HepG2 (cell line): Measurements from ENCODE around the gene TJAP1. TPM values are rescaled to one million over a fixed set of nuclear protein-coding genes. Genes with fewer than 3 reads are reported as not detected.

ENCODE experiments used
- ARNTL ChIP-seq: sonication (generic); formaldehyde crosslinking; IDR thresholded peaks from 2 replicates; pipeline ENCODE4 v1.4.0; 2020; ENCODE audit warnings: mild to moderate bottlenecking, missing genetic modification reagents
- GPN1 ChIP-seq: sonication (generic); formaldehyde crosslinking; IDR thresholded peaks from 2 replicates; pipeline ENCODE4 v1.5.1; 2020; ENCODE audit warnings: missing genetic modification reagents, borderline replicate concordance
- ISX ChIP-seq: sonication (generic); formaldehyde crosslinking; conservative IDR thresholded peaks from 2 replicates; pipeline ENCODE4 v1.5.0; 2020; ENCODE audit warnings: missing genetic modification reagents
- KDM6A ChIP-seq: IDR thresholded peaks from 2 replicates; pipeline ENCODE4 v1.6.1; 2016; ENCODE audit warnings: low read depth
- MEIS2 ChIP-seq: sonication (generic); formaldehyde crosslinking; IDR thresholded peaks from 2 replicates; pipeline ENCODE4 v1.9.0; 2021; ENCODE audit warnings: mild to moderate bottlenecking, missing genetic modification reagents
- MLLT10 ChIP-seq: sonication (generic); formaldehyde crosslinking; IDR thresholded peaks from 2 replicates; pipeline ENCODE4 v1.4.0; 2020; ENCODE audit warnings: missing genetic modification reagents
- NFATC3 ChIP-seq: sonication (generic); formaldehyde crosslinking; IDR thresholded peaks from 2 replicates; pipeline ENCODE4 v1.5.1; 2020; ENCODE audit warnings: mild to moderate bottlenecking, missing genetic modification reagents
- RCOR2 ChIP-seq: IDR thresholded peaks from 2 replicates; pipeline ENCODE4 v1.6.1; 2016; ENCODE audit warnings: missing biosample characterization, missing genetic modification reagents
- RORA ChIP-seq: sonication (generic); formaldehyde crosslinking; IDR thresholded peaks from 2 replicates; pipeline ENCODE4 v1.5.0; 2020; ENCODE audit warnings: mild to moderate bottlenecking, missing genetic modification reagents, moderate library complexity
- SRSF4 ChIP-seq: fragments of 200-400 bp; formaldehyde crosslinking; IDR thresholded peaks from one replicate; pipeline ENCODE4 v1.6.1; 2018; ENCODE audit warnings: mild to moderate bottlenecking, low read depth, low read length, moderate library complexity; ENCODE audit not compliant: poor library complexity, severe bottlenecking
- ZNF138 ChIP-seq: sonication (generic); formaldehyde crosslinking; IDR thresholded peaks from 2 replicates; pipeline ENCODE4 v1.5.0; 2020; ENCODE audit warnings: mild to moderate bottlenecking, low read depth, missing genetic modification reagents
- ZNF3 ChIP-seq: IDR thresholded peaks from 2 replicates; pipeline ENCODE4 v1.7.0; 2017; ENCODE audit warnings: inconsistent platforms
- ZNF382 ChIP-seq: sonication (generic); formaldehyde crosslinking; IDR thresholded peaks from 2 replicates; pipeline ENCODE4 v1.5.0; 2020; ENCODE audit warnings: missing genetic modification reagents, mild to moderate bottlenecking, borderline replicate concordance
- ZNF407 ChIP-seq: sonication (generic); formaldehyde crosslinking; IDR thresholded peaks from one replicate; pipeline ENCODE4 v1.5.1; 2020; ENCODE audit warnings: mild to moderate bottlenecking, missing genetic modification reagents; ENCODE audit errors: not compliant biosample characterization
- ZNF44 ChIP-seq: sonication (generic); formaldehyde crosslinking; IDR thresholded peaks from 2 replicates; pipeline ENCODE4 v1.5.1; 2020; ENCODE audit warnings: mild to moderate bottlenecking, missing genetic modification reagents
- ZNF496 ChIP-seq: sonication (generic); formaldehyde crosslinking; IDR thresholded peaks from 2 replicates; pipeline ENCODE4 v1.8.1; 2023; ENCODE audit warnings: mild to moderate bottlenecking, moderate library complexity, missing genetic modification reagents; ENCODE audit not compliant: insufficient replicate concordance
- ZNF660 ChIP-seq: sonication (generic); formaldehyde crosslinking; IDR thresholded peaks from 2 replicates; pipeline ENCODE4 v1.5.1; 2020; ENCODE audit warnings: mild to moderate bottlenecking, low read depth, missing genetic modification reagents, borderline replicate concordance
- polyA plus RNA-seq, 8 experiments: library from polyadenylated mRNA; depleted of rRNA in 3 of 8; stranded (reverse) in 7 of 8; unstranded in 1 of 8; fragments of >200 nt; fragmentation: Illumina TruSeq in 4 of 8; extraction: Trizol in 4 of 8; gene quantifications; 2 replicates each; pipeline versions ENCODE4 v1.2.1 to v1.2.3, GENCODE V29; 2011 to 2016; ENCODE audit warnings: low read depth in 4 of 8, missing spikeins in 1 of 8, mixed read lengths in 1 of 8; ENCODE audit not compliant: insufficient read depth in 1 of 8
- total RNA-seq, 5 experiments: library from RNA; depleted of rRNA; stranded (reverse); fragments of >200 nt; fragmentation: Illumina TruSeq; extraction: Trizol; gene quantifications; 2 replicates each; pipeline ENCODE4 v1.2.3, GENCODE V29; 2016; ENCODE audit warnings: low read depth in 1 of 5
- TF ChIP-seq, protein P1 (sequence below): sonication (generic); formaldehyde crosslinking; IDR thresholded peaks from 2 replicates; pipeline ENCODE4 v1.8.0; 2022; ENCODE audit warnings: mild to moderate bottlenecking, missing genetic modification reagents; ENCODE audit not compliant: insufficient replicate concordance
- TF ChIP-seq, protein P2 (sequence below): sonication (generic); formaldehyde crosslinking; conservative IDR thresholded peaks from 2 replicates; pipeline ENCODE4 v1.8.0; 2022; ENCODE audit warnings: missing genetic modification reagents

The TJAP1 gene
- total and polyA plus RNA-seq, 2 of the 13 experiments (the other 11 are each of a cell fraction or from before 2014, with no cell fraction given) = 15.7 to 41.6 TPM

DNA sequence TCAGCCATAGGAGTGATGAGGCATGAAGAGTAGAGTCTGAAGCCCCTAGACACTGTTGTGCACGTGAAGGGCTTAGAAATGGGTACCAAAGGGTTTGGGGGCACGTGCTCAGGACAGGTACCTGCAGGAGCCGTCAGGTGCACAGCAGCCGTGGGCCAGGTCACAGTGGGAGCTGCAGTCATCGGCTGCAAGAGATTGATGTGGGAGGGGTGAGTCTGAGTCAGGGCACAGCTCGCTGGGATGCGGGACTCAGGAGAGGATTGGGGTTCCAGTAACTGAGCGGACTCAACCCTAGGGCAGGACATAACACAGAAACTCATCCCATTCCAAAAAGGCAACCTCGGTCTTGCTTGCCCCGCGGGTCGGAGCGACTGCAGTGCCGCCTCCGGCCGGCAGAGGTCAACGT lies 23.1 kb upstream of the TJAP1 start (continued):
- TF ChIP-seq, protein P1, sequence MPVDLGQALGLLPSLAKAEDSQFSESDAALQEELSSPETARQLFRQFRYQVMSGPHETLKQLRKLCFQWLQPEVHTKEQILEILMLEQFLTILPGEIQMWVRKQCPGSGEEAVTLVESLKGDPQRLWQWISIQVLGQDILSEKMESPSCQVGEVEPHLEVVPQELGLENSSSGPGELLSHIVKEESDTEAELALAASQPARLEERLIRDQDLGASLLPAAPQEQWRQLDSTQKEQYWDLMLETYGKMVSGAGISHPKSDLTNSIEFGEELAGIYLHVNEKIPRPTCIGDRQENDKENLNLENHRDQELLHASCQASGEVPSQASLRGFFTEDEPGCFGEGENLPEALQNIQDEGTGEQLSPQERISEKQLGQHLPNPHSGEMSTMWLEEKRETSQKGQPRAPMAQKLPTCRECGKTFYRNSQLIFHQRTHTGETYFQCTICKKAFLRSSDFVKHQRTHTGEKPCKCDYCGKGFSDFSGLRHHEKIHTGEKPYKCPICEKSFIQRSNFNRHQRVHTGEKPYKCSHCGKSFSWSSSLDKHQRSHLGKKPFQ (CRISPR knock-in tag) = no peak
- TF ChIP-seq ZNF44 (CRISPR knock-in tag) (no peak), ZNF382 (CRISPR knock-in tag) (no peak), ZNF496 (CRISPR knock-in tag) (no peak), ZNF3 (CRISPR knock-in tag) (no peak), ARNTL (no peak), RORA (CRISPR knock-in tag) (no peak), GPN1 (no peak), NFATC3 (CRISPR knock-in tag) (no peak), MEIS2 (CRISPR knock-in tag) (no peak), ZNF660 (CRISPR knock-in tag) (no peak), ISX (no peak), RCOR2 (CRISPR knock-in tag) (no peak), SRSF4 (no peak), ZNF138 (CRISPR knock-in tag) (0 out of 2 replicates have a peak, but pooled peaks have one; percentile 42), MLLT10 (CRISPR knock-in tag) (no peak), ZNF407 (CRISPR knock-in tag) (no peak), KDM6A (CRISPR knock-in tag) (no peak)
- TF ChIP-seq, protein P2, sequence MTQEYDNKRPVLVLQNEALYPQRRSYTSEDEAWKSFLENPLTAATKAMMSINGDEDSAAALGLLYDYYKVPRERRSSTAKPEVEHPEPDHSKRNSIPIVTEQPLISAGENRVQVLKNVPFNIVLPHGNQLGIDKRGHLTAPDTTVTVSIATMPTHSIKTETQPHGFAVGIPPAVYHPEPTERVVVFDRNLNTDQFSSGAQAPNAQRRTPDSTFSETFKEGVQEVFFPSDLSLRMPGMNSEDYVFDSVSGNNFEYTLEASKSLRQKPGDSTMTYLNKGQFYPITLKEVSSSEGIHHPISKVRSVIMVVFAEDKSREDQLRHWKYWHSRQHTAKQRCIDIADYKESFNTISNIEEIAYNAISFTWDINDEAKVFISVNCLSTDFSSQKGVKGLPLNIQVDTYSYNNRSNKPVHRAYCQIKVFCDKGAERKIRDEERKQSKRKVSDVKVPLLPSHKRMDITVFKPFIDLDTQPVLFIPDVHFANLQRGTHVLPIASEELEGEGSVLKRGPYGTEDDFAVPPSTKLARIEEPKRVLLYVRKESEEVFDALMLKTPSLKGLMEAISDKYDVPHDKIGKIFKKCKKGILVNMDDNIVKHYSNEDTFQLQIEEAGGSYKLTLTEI (CRISPR knock-in tag) = no peak
